Hepatocyte (in vitro differentiated cells): ENCODE results near the gene SH3RF1.

Experiments used
- EZH2 ChIP-seq: fragments of 200-600 bp; sonication (generic); IDR thresholded peaks from 2 replicates; pipeline ENCODE4 v1.6.1; 2016; ENCODE audit warnings: antibody characterized with exemption, mild to moderate bottlenecking, borderline replicate concordance
- EZH2phosphoT487 ChIP-seq: fragments of 200-600 bp; sonication (generic); IDR thresholded peaks from one replicate; pipeline ENCODE4 v1.6.1; 2018; ENCODE audit warnings: antibody characterized with exemption, mild to moderate bottlenecking, low read depth, moderate library complexity; ENCODE audit not compliant: unreplicated experiment, severe bottlenecking
- TF ChIP-seq, protein P1 (sequence below): fragments of 200-600 bp; sonication (generic); IDR thresholded peaks from 2 replicates; pipeline ENCODE4 v1.5.1; 2016; ENCODE audit warnings: antibody characterized with exemption, mild to moderate bottlenecking; ENCODE audit not compliant: poor library complexity

DNA sequence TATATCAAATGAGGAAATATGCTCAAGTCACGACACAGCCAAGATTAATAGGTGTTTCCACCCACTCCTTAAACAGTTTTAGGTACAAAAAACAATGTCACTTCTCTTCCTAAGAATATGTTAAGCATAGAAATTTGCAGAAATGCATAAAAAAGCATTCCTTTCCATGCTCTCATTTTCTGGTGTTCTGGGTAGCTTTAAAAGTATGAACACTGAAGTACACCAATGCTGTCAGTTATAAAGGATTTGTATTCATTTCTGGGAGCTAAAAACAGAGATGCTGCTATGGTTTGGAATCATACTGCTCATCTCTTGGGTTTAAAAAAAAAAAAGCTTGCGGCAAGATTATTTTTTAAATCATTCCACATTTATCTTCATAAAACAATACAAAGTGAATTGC lies 20.8 kb downstream of the SH3RF1 start:
- TF ChIP-seq, protein P1, sequence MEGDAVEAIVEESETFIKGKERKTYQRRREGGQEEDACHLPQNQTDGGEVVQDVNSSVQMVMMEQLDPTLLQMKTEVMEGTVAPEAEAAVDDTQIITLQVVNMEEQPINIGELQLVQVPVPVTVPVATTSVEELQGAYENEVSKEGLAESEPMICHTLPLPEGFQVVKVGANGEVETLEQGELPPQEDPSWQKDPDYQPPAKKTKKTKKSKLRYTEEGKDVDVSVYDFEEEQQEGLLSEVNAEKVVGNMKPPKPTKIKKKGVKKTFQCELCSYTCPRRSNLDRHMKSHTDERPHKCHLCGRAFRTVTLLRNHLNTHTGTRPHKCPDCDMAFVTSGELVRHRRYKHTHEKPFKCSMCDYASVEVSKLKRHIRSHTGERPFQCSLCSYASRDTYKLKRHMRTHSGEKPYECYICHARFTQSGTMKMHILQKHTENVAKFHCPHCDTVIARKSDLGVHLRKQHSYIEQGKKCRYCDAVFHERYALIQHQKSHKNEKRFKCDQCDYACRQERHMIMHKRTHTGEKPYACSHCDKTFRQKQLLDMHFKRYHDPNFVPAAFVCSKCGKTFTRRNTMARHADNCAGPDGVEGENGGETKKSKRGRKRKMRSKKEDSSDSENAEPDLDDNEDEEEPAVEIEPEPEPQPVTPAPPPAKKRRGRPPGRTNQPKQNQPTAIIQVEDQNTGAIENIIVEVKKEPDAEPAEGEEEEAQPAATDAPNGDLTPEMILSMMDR: no peak
- TF ChIP-seq EZH2: no peak
- no peak for TF ChIP-seq EZH2phosphoT487
